Neural cell (in vitro differentiated cells): ENCODE data around the gene RCN2. TPM values are rescaled to one million over a fixed set of nuclear protein-coding genes. Genes with fewer than 3 reads are reported as not detected.

Experiments
- H2AFZ ChIP-seq: fragments of 200-600, 300-800 bp; sonication (generic), shearing (Covaris generic); 2 replicates; pipeline ENCODE4 v1.6.0; 2014; ENCODE audit warnings: low read depth, mild to moderate bottlenecking, antibody characterized with exemption, low read length, moderate library complexity
- H3F3A ChIP-seq: fragments of 200-600 bp; shearing (Covaris generic); 2 replicates; pipeline ENCODE4 v1.6.1; 2016; ENCODE audit warnings: mild to moderate bottlenecking, moderate library complexity, mixed read lengths, antibody characterized with exemption, low read length; ENCODE audit not compliant: insufficient read depth, poor library complexity, severe bottlenecking
- H3K27ac ChIP-seq: fragments of 200-600, 300-800 bp; sonication (generic), shearing (Covaris generic); 2 replicates; pipeline ENCODE4 v1.5.1; 2014; ENCODE audit warnings: mild to moderate bottlenecking, low read length, moderate library complexity
- H3K27me3 ChIP-seq: fragments of 300-800, 200-600 bp; sonication (generic), shearing (Covaris generic); 2 replicates; pipeline ENCODE4 v1.6.0; 2014; ENCODE audit warnings: mild to moderate bottlenecking, low read depth, low read length, moderate library complexity; ENCODE audit not compliant: insufficient read depth
- H3K36me3 ChIP-seq: fragments of 300-800, 200-600 bp; sonication (generic), shearing (Covaris generic); 2 replicates; pipeline ENCODE4 v1.5.1; 2014; ENCODE audit warnings: mild to moderate bottlenecking, antibody characterized with exemption, low read length, moderate library complexity; ENCODE audit not compliant: insufficient read depth
- H3K4me2 ChIP-seq: fragments of 300-800, 200-600 bp; sonication (generic), shearing (Covaris generic); 2 replicates; pipeline ENCODE4 v1.6.0; 2014; ENCODE audit warnings: mild to moderate bottlenecking, low read length
- H3K4me3 ChIP-seq: fragments of 300-800, 200-600 bp; sonication (generic), shearing (Covaris generic); 2 replicates; pipeline ENCODE4 v1.5.1; 2014; ENCODE audit warnings: mild to moderate bottlenecking, low read length, moderate library complexity
- H3K79me2 ChIP-seq: fragments of 200-600 bp; shearing (Covaris generic); replicated peaks from 2 replicates; pipeline ENCODE4 v1.6.0; 2014; ENCODE audit warnings: mild to moderate bottlenecking, low read length, moderate library complexity; ENCODE audit not compliant: insufficient read depth
- H3K9ac ChIP-seq: fragments of 300-800, 200-600 bp; sonication (generic), shearing (Covaris generic); 2 replicates; pipeline ENCODE4 v1.6.1; 2016; ENCODE audit warnings: mild to moderate bottlenecking, low read length, mixed read lengths
- H3K9me2 ChIP-seq: fragments of 200-600 bp; shearing (Covaris generic); 2 replicates; pipeline ENCODE4 v1.6.1; 2016; ENCODE audit warnings: mild to moderate bottlenecking, low read length, mixed read lengths; ENCODE audit not compliant: insufficient read depth
- H3K9me3 ChIP-seq: fragments of 200-600, 300-800 bp; sonication (generic), shearing (Covaris generic); 2 replicates; pipeline ENCODE4 v1.6.1; 2016; ENCODE audit warnings: mild to moderate bottlenecking, mixed run types, low read length, moderate library complexity, mixed read lengths
- H4K20me1 ChIP-seq: fragments of 200-600 bp; shearing (Covaris generic); 2 replicates; pipeline ENCODE4 v1.6.1; 2016; ENCODE audit warnings: mild to moderate bottlenecking, mixed run types; ENCODE audit not compliant: insufficient read depth
- CTCF ChIP-seq: fragments of 450-650 bp; IDR thresholded peaks from 2 replicates; pipeline ENCODE4 v1.5.1; 2014; ENCODE audit warnings: antibody characterized with exemption, mild to moderate bottlenecking, moderate library complexity; ENCODE audit not compliant: poor library complexity, severe bottlenecking
- EP300 ChIP-seq: fragments of 450-650 bp; conservative IDR thresholded peaks from 2 replicates; pipeline ENCODE4 v1.6.1; 2014; ENCODE audit warnings: antibody characterized with exemption, mild to moderate bottlenecking, moderate library complexity; ENCODE audit not compliant: poor library complexity, severe bottlenecking
- EZH2 ChIP-seq: fragments of 200-600, 300-800 bp; shearing (Covaris generic), sonication (generic); IDR thresholded peaks from 2 replicates; pipeline ENCODE4 v1.6.1; 2014; ENCODE audit warnings: antibody characterized with exemption, low read length, borderline replicate concordance, mild to moderate bottlenecking; ENCODE audit not compliant: insufficient read depth, poor library complexity, severe bottlenecking
- MXI1 ChIP-seq: fragments of 450-650 bp; conservative IDR thresholded peaks from 2 replicates; pipeline ENCODE4 v1.6.1; 2014; ENCODE audit warnings: antibody characterized with exemption, mild to moderate bottlenecking; ENCODE audit not compliant: poor library complexity, severe bottlenecking
- POLR2AphosphoS5 ChIP-seq: IDR thresholded peaks from 2 replicates; pipeline ENCODE4 v1.6.1; 2012
- RAD21 ChIP-seq: fragments of 450-650 bp; conservative IDR thresholded peaks from 2 replicates; pipeline ENCODE4 v1.6.1; 2014; ENCODE audit warnings: antibody characterized with exemption, mild to moderate bottlenecking, moderate library complexity
- REST ChIP-seq: IDR thresholded peaks from 2 replicates; pipeline ENCODE4 v1.6.1; 2012; ENCODE audit warnings: borderline replicate concordance
- SMC3 ChIP-seq: fragments of 450-650 bp; conservative IDR thresholded peaks from 2 replicates; pipeline ENCODE4 v1.6.1; 2014; ENCODE audit warnings: antibody characterized with exemption, mild to moderate bottlenecking, moderate library complexity; ENCODE audit not compliant: poor library complexity
- TAF1 ChIP-seq: IDR thresholded peaks from 2 replicates; pipeline ENCODE4 v1.6.1; 2012; ENCODE audit warnings: low read depth
- polyA plus RNA-seq: library from polyadenylated mRNA; depleted of rRNA; stranded (reverse); fragments of >200 nt; gene quantifications from 2 replicates; pipeline ENCODE4 v1.2.3, GENCODE V29; 2014

The RCN2 gene
- polyA plus RNA-seq, 1 donor from 2014 or later = 400 TPM

- H3K4me3 ChIP-seq = no peak overlapping the region
- H3K9me3 ChIP-seq = no peaks in the 10 kb centered on the region
- no peak overlapping the region for H3K9ac ChIP-seq
- no peaks in the 10 kb centered on the region for H3K9me2 ChIP-seq
- H3F3A ChIP-seq = no peaks in the 10 kb centered on the region
- H3K27me3 ChIP-seq = no peaks in the 10 kb centered on the region
- no peak overlapping the region for H3K4me2 ChIP-seq
- H2AFZ ChIP-seq = no peak overlapping the region
- H4K20me1 ChIP-seq = no peaks in the 10 kb centered on the region
- no peak overlapping the region for H3K27ac ChIP-seq
- TF ChIP-seq MXI1 (no peak), CTCF (no peak), RAD21 (no peak), TAF1 (no peak), REST (no peak), SMC3 (no peak), EP300 (no peak), EZH2 (no peak), POLR2AphosphoS5 (no peak)
- no peaks in the 10 kb centered on the region for H3K79me2 ChIP-seq
- no peaks in the 10 kb centered on the region for H3K36me3 ChIP-seq
Observed at GRCh38 chr15:76968306-76968705, 36.8 kb downstream of the RCN2 start.

GRCh38 chr15:76972389-76973361, 41.1 kb downstream of the RCN2 start:
- H3K4me2 ChIP-seq = no peak overlapping the region
- H3K27ac ChIP-seq = no peak overlapping the region
- no peaks in the 10 kb centered on the region for H3K79me2 ChIP-seq
- H3K9ac ChIP-seq = no peak overlapping the region
- no peaks in the 10 kb centered on the region for H3K9me3 ChIP-seq
- H3K9me2 ChIP-seq = no peaks in the 10 kb centered on the region
- H2AFZ ChIP-seq = no peak overlapping the region
- no peaks in the 10 kb centered on the region for H3K27me3 ChIP-seq
- H3F3A ChIP-seq = no peaks in the 10 kb centered on the region
- H3K4me3 ChIP-seq = no peak overlapping the region
- H3K36me3 ChIP-seq = no peaks in the 10 kb centered on the region
- H4K20me1 ChIP-seq = no peaks in the 10 kb centered on the region
- TF ChIP-seq EZH2 = no peak
- no peak for TF ChIP-seq CTCF
- TF ChIP-seq POLR2AphosphoS5 = no peak
- TF ChIP-seq REST = no peak
- no peak for TF ChIP-seq MXI1
- no peak for TF ChIP-seq TAF1
- no peak for TF ChIP-seq RAD21
- no peak for TF ChIP-seq EP300
- no peak for TF ChIP-seq SMC3
